ENCODE measurements around the gene CPS1.

The CPS1 gene

GRCh38 chr2:210534879-210535278 is 21.5 kb upstream of the CPS1 start:
- Histone ChIP-seq H3K4me3 (ENCODE audit: low read length) (no peak overlapping the region), H3K27me3 (ENCODE audit: insufficient read depth, low read length) (no peaks in the 10 kb centered on the region), H3K9me3 (ENCODE audit: insufficient read depth, low read depth, low read length) (no peaks in the 10 kb centered on the region), H3K4me1 (ENCODE audit: insufficient read depth, low read length) (peaks cover 9% of the 10 kb centered on the region), H3K36me3 (ENCODE audit: insufficient read depth, low read depth, low read length) (no peaks in the 10 kb centered on the region), H3K27ac (ENCODE audit: low read length) (no peak overlapping the region), H3K9ac (ENCODE audit: low read depth, low read length) (no peak overlapping the region)

DNA sequence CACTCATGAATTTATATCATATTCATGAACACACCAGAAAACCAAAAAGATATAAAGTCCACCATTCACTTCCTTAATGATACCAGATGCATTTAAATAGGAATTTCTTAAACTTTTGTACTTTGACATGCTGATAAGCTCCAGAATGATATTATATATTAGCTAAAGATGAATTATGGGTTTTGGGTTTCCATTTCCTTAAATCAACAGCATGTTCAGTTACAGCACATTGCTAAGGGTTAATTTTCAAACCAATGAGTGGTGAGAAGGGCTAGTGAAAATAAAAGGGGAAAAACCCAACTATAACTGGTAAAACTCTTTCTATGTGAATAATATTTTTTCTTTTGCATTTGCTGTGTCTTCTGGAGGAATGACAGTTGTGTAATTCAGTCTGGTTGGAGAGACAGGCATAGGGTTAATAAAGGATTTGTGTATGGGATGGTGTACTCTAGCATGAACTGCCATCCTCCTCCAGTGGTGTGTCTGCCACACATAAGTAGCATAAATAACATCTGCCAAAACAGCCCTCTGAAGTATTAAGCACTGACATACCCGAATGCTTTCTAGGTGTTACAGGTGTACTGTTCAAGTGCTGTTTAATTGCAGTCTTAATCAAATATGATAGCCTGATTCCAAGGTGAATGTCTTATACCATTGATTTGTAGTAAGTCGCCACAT is 19.3 kb upstream of the CPS1 start:
- Histone ChIP-seq H3K4me1 (ENCODE audit: insufficient read depth, low read length) (peaks cover 16% of the 10 kb centered on the region), H3K9ac (ENCODE audit: low read depth, low read length) (no peak overlapping the region), H3K36me3 (ENCODE audit: insufficient read depth, low read depth, low read length) (no peaks in the 10 kb centered on the region), H3K27me3 (ENCODE audit: insufficient read depth, low read length) (no peaks in the 10 kb centered on the region), H3K9me3 (ENCODE audit: insufficient read depth, low read depth, low read length) (no peaks in the 10 kb centered on the region), H3K27ac (ENCODE audit: low read length) (no peak overlapping the region), H3K4me3 (ENCODE audit: low read length) (no peak overlapping the region)

GRCh38 chr2:210539035-210539434 is 17.4 kb upstream of the CPS1 start:
- H3K36me3 ChIP-seq (ENCODE audit: insufficient read depth, low read depth, low read length): no peaks in the 10 kb centered on the region
- no peak overlapping the region for H3K4me3 ChIP-seq (ENCODE audit: low read length)
- H3K9ac ChIP-seq (ENCODE audit: low read depth, low read length): no peak overlapping the region
- H3K4me1 ChIP-seq (ENCODE audit: insufficient read depth, low read length): peaks cover 16% of the 10 kb centered on the region
- H3K27ac ChIP-seq (ENCODE audit: low read length): no peak overlapping the region
- no peaks in the 10 kb centered on the region for H3K27me3 ChIP-seq (ENCODE audit: insufficient read depth, low read length)
- H3K9me3 ChIP-seq (ENCODE audit: insufficient read depth, low read depth, low read length): no peaks in the 10 kb centered on the region

DNA sequence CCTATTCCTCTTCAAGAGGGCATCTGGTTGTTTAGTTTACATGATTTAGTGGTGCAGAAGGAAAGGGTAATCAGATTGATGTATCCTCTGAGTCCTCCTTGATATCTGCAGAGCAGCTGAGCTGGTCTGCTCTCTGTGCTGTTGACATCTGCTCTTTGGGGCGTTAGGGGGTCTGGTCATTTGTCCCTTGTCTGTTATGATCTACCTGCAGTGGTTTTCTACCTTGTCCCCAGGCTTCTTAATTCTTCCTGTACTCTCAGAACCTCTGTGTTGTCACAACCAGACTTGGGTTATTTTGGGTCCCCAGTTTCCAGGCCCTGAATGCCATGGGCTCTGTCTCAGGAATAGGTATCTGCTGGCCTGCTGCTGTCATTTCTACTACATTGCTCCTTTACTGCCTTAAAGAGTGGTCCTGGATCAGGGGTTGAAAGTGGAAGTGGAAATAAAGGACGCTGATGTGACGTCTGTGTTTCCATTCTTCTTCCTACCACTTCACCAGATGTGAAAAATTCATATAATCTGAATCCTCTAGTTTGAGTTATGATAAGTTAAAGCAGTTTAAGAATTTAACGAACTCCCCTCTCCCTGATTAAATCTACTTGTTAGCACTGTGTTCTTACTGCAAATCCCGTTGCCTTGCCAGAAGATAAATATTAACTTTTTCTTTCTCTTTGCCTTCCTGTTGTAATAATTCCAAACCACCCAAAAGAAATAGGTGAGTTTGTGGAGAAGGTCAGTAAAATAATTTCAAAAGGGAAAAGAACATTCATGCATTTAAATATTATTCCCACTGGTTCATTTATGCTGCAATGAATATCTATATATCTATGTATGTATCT is 16.6 kb upstream of the CPS1 start:
- Histone ChIP-seq H3K4me1 (ENCODE audit: insufficient read depth, low read length) (peaks cover 16% of the 10 kb centered on the region), H3K36me3 (ENCODE audit: insufficient read depth, low read depth, low read length) (no peaks in the 10 kb centered on the region), H3K27ac (ENCODE audit: low read length) (no peak overlapping the region), H3K27me3 (ENCODE audit: insufficient read depth, low read length) (no peaks in the 10 kb centered on the region), H3K4me3 (ENCODE audit: low read length) (no peak overlapping the region), H3K9me3 (ENCODE audit: insufficient read depth, low read depth, low read length) (no peaks in the 10 kb centered on the region), H3K9ac (ENCODE audit: low read depth, low read length) (no peak overlapping the region)

- Histone ChIP-seq H3K4me3 (ENCODE audit: low read length) (no peak overlapping the region), H3K4me1 (ENCODE audit: insufficient read depth, low read length) (peaks cover 13% of the 10 kb centered on the region), H3K9me3 (ENCODE audit: insufficient read depth, low read depth, low read length) (no peaks in the 10 kb centered on the region), H3K36me3 (ENCODE audit: insufficient read depth, low read depth, low read length) (no peaks in the 10 kb centered on the region), H3K27me3 (ENCODE audit: insufficient read depth, low read length) (no peaks in the 10 kb centered on the region), H3K9ac (ENCODE audit: low read depth, low read length) (no peak overlapping the region), H3K27ac (ENCODE audit: low read length) (no peak overlapping the region)
These were observed 15.9 kb upstream of the CPS1 start for GRCh38 chr2:210540471-210540870.

DNA sequence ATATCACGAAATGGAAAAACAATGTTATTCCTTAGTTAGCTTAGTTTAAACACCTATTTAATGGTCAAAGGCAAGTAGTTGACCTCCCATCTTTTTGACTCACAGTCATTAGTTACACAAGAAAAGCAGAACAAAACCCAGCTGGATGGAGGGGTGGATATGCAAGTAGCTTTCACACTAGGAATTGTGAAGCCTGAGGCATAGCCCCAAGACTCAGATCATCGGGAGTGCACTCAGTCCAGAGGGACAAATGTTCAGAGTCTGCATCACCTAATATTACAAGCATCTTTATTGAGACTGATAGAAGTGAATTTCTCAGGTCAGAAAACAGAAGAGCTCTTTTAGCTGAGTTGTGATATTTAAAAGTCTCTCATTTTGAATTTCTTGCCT is 15.5 kb upstream of the CPS1 start:
- Histone ChIP-seq H3K4me3 (ENCODE audit: low read length) (no peak overlapping the region), H3K9ac (ENCODE audit: low read depth, low read length) (no peak overlapping the region), H3K36me3 (ENCODE audit: insufficient read depth, low read depth, low read length) (no peaks in the 10 kb centered on the region), H3K27ac (ENCODE audit: low read length) (no peak overlapping the region), H3K9me3 (ENCODE audit: insufficient read depth, low read depth, low read length) (no peaks in the 10 kb centered on the region), H3K4me1 (ENCODE audit: insufficient read depth, low read length) (peaks cover 9% of the 10 kb centered on the region), H3K27me3 (ENCODE audit: insufficient read depth, low read length) (no peaks in the 10 kb centered on the region)

- H3K36me3 ChIP-seq (ENCODE audit: insufficient read depth, low read depth, low read length): no peaks in the 10 kb centered on the region
- no peaks in the 10 kb centered on the region for H3K9me3 ChIP-seq (ENCODE audit: insufficient read depth, low read depth, low read length)
- no peak overlapping the region for H3K27ac ChIP-seq (ENCODE audit: low read length)
- no peak overlapping the region for H3K4me3 ChIP-seq (ENCODE audit: low read length)
- H3K27me3 ChIP-seq (ENCODE audit: insufficient read depth, low read length): no peaks in the 10 kb centered on the region
- H3K4me1 ChIP-seq (ENCODE audit: insufficient read depth, low read length): peaks cover 7% of the 10 kb centered on the region; the same call in 1 of the 2 replicates
- no peak overlapping the region for H3K9ac ChIP-seq (ENCODE audit: low read depth, low read length)
These were observed 15.0 kb upstream of the CPS1 start for GRCh38 chr2:210541290-210541902.

DNA sequence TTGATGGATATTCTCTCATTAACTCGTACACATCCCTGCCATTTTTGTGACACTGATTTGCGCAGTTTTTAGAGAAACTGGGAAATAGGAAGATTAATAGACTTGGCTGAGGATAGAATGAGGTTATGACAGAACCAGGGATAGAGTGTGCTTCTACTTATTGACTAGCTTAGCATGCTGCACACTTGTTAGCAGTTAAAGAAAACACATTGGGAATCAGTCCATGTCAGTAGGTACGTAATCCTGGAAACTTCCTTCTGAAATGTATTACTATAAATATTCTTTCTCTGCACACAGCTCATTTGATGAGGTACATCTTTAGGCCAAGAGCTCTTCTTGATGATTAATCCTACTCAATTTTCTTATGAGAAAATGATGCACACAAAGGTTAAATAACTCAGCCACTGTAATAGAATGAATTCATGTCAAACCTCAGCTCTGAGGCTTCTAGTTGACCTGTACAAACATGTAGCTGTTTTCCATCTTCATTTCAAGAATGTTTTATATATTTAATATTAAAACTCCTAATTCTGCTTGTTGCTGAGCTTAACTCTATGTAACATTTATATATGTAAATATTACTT is 12.3 kb upstream of the CPS1 start:
- Histone ChIP-seq H3K36me3 (ENCODE audit: insufficient read depth, low read depth, low read length) (no peaks in the 10 kb centered on the region), H3K27me3 (ENCODE audit: insufficient read depth, low read length) (no peaks in the 10 kb centered on the region)

GRCh38 chr2:210544831-210545230 is 11.6 kb upstream of the CPS1 start:
- H3K4me1 ChIP-seq (ENCODE audit: insufficient read depth, low read length): peaks cover 12% of the 10 kb centered on the region; the same call in 1 of the 2 replicates
- no peak overlapping the region for H3K4me3 ChIP-seq (ENCODE audit: low read length)
- no peaks in the 10 kb centered on the region for H3K9me3 ChIP-seq (ENCODE audit: insufficient read depth, low read depth, low read length)
- no peak overlapping the region for H3K9ac ChIP-seq (ENCODE audit: low read depth, low read length)
- H3K27me3 ChIP-seq (ENCODE audit: insufficient read depth, low read length): no peaks in the 10 kb centered on the region
- no peak overlapping the region for H3K27ac ChIP-seq (ENCODE audit: low read length)
- no peaks in the 10 kb centered on the region for H3K36me3 ChIP-seq (ENCODE audit: insufficient read depth, low read depth, low read length)

More for the DNA sequence above, 12.3 kb upstream of the CPS1 start:
- Histone ChIP-seq H3K4me1 (ENCODE audit: insufficient read depth, low read length) (peaks cover 12% of the 10 kb centered on the region; the same call in 1 of the 2 replicates), H3K9ac (ENCODE audit: low read depth, low read length) (no peak overlapping the region), H3K9me3 (ENCODE audit: insufficient read depth, low read depth, low read length) (no peaks in the 10 kb centered on the region), H3K27ac (ENCODE audit: low read length) (no peak overlapping the region), H3K4me3 (ENCODE audit: low read length) (no peak overlapping the region)

GRCh38 chr2:210546424-210547208 is 9.8 kb upstream of the CPS1 start:
- peaks cover 5% of the 10 kb centered on the region; the same call in 1 of the 2 replicates for H3K4me1 ChIP-seq (ENCODE audit: insufficient read depth, low read length)
- H3K9me3 ChIP-seq (ENCODE audit: insufficient read depth, low read depth, low read length): no peaks in the 10 kb centered on the region
- no peak overlapping the region for H3K9ac ChIP-seq (ENCODE audit: low read depth, low read length)
- H3K4me3 ChIP-seq (ENCODE audit: low read length): no peak overlapping the region
- H3K27ac ChIP-seq (ENCODE audit: low read length): no peak overlapping the region
- no peaks in the 10 kb centered on the region for H3K27me3 ChIP-seq (ENCODE audit: insufficient read depth, low read length)
- no peaks in the 10 kb centered on the region for H3K36me3 ChIP-seq (ENCODE audit: insufficient read depth, low read depth, low read length)

DNA sequence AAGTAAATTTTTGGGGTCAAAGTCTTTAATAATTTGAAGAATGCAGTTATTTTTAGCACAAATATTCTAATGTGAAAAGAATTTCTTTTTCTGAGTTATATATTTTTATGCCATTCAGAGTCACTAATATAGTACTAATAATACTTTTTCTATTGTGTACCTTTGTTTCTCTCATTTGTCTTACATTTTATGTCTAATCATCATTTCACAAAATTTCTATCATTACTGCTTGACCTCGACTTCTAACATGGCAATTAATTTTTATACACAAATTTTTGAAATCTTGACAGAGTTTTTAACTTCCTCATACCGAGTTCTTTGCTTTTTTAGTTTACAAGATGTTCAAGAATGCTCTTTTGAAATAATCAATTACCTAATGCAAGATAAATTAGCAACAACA is 8.4 kb upstream of the CPS1 start:
- no peak overlapping the region for H3K27ac ChIP-seq (ENCODE audit: low read length)

More for the DNA sequence above, 8.4 kb upstream of the CPS1 start:
- Histone ChIP-seq H3K4me3 (ENCODE audit: low read length) (no peak overlapping the region), H3K27me3 (ENCODE audit: insufficient read depth, low read length) (no peaks in the 10 kb centered on the region), H3K9ac (ENCODE audit: low read depth, low read length) (no peak overlapping the region), H3K36me3 (ENCODE audit: insufficient read depth, low read depth, low read length) (no peaks in the 10 kb centered on the region), H3K9me3 (ENCODE audit: insufficient read depth, low read depth, low read length) (no peaks in the 10 kb centered on the region), H3K4me1 (ENCODE audit: insufficient read depth, low read length) (peaks cover 5% of the 10 kb centered on the region; the same call in 1 of the 2 replicates)
